GM18909 (cell line): ENCODE measurements around the gene GGACT.
"Not testable (repeated sequence)": the region's sequence is repeated elsewhere in the genome, so short reads cannot be mapped to it uniquely, and the experiment has no call there.

Experiments
- ATAC-seq: cut with Tn5 transposase; IDR thresholded peaks from one replicate; pipeline ENCODE4 v1.9.1; 2021; ENCODE audit warnings: mild to moderate bottlenecking; ENCODE audit not compliant: unreplicated experiment, poor library complexity

Gene GGACT

GRCh38 chr13:100602493-100603111 is 14.0 kb upstream of the GGACT start:
- no peak for ATAC-seq

GRCh38 chr13:100601716-100602115 is 13.1 kb upstream of the GGACT start:
- no peak for ATAC-seq

DNA sequence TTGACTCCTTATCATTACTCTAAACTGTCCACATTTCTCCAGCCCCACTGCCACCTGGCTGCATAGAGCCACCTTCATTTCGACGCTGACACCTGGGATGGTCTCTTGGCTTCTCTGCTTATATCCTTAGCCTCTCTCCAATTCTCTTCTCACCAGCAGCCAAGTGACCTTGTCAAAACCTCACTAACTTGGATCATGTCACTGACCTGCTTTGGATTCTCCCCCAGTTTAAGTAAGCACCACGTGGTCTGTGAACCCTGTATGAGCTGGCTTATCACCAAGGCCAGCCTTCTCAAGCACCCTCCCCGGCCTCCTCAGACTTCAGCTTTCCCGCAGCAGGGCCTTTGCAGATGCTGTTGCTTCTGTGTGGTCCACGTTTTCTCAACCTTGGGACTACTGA is 12.3 kb upstream of the GGACT start:
- ATAC-seq: no peak

- no peak for ATAC-seq
Observed at GRCh38 chr13:100600461-100600860, 11.9 kb upstream of the GGACT start.

GRCh38 chr13:100597253-100597652 is 8.7 kb upstream of the GGACT start:
- ATAC-seq: no peak

DNA sequence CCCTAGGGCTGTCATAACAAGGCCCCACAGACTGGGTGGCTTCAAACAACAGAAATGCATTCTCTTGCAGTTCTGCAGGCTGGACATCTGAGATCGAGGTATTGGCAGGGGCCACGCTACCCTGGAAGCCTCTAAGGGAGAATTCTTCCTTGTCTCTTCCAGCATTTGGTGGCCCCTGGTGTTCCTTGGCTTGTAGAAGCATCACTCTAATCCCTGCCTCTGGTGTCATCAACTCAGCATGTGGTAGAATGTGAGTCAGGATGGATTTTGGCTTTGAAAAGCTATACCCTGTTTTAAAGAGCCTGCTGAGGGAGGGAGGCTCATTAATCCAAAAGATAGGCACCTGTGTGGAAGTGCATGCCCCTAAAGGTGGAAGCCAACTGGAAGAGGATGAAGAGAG is 7.9 kb upstream of the GGACT start:
- no peak for ATAC-seq

- no peak for ATAC-seq
Observed at GRCh38 chr13:100594731-100595130, 6.1 kb upstream of the GGACT start.

DNA sequence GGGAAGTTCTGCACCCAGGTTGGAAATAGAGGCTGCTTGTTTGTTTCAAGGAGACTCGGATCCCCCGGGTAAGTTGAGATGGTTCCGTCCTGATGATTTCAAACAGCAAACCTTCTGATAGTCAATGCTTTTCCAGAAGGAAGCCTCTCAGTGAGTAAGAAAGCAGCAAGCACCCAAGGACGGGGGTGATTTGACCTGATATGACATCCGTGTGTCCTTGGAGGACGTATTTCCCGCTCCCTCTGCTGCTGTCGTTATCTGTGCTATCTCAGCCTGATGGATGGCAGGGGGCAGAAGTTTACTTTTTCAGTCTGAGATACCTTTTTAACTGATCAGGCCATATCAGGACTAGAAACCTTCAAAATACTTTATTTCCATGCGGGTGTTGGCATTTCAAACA is 5.7 kb upstream of the GGACT start:
- no peak for ATAC-seq

DNA sequence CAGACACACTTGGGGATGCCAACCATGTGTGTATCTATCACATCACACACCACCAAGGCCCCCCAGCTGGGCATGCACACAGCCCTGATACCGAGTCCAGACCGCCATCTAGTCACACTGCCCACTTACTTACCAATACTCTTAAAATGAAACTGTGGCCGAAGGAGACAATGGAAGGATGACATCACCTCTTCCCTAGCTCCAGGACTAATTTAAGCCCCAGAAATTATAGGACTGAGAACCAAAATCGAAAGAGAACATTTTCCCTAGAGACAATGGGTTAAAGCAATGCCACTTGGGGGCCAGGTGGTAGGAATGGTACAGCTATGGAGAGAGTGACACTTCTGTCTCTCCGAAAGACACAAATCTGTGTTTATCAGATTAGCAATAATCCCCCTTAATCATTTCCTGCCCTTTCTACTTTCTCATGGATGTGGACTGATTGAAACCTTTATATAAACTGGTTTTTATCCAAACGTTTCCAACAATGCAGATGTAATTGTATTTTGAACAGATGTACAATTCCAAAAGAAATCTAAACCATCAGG is 663 bp upstream of the GGACT start:
- ATAC-seq: no peak

GRCh38 chr13:100584896-100585295 is 3.7 kb downstream of the GGACT start:
- ATAC-seq: no peak

DNA sequence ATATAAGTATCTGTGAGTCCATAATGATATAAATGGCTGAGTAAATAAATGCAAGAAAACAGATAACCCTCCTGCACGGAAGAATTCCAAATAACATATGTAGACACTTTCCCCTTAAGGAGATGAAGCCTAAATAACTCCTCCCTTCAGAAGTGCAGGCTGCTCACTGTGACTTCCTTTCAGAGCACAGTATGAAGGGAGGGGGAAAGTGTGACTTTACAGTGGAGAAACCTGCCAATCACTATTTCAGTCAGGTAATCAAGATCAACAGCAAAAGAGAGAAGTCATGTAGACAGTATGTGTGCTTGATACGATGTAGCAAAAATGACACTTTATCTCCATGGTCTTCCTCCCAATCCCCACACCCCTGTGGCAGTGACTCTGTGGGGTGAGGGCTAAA is 7.1 kb downstream of the GGACT start:
- ATAC-seq: no peak

DNA sequence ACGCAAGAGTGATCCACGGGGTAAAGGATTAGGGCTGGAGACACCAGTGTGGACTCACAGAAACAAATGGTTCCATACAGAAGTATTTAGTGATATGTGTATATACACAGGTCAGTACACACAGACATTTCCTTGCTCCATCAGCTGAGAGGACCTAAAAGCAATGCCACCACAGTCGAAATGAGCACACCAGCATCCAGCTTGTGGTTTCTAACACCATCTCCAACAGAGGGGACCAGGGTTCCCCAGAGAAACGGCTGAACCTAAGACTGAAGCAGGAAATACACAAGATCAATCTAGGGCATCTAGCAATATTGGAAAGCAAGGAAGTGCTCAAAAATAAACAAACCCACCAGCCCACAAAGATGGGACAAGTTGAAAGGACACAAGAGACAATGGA is 7.6 kb downstream of the GGACT start:
- no peak for ATAC-seq

- no peak for ATAC-seq
Observed at GRCh38 chr13:100580045-100580444, 8.5 kb downstream of the GGACT start.

DNA sequence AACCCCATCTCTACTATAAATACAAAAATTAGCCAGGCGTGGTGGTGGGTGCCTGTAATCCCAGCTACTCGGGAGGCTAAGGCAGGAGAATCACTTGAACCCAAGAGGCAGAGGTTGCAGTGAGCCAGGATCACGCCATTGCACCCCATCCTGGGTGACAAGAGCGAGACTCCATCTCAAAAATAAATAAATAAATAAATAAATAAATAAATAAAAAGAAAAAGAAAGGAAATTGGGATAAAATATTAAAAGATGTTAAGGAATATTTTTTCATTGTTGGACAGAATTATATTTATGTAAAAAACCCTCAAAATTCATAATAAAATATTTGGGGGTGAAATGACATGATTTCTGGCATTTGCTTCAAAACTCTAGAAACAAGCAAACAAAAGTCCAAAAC is 11.3 kb downstream of the GGACT start:
- not testable (repeated sequence) for ATAC-seq

GRCh38 chr13:100573121-100573520 is 15.5 kb downstream of the GGACT start:
- ATAC-seq: peak; percentile 97

- no peak for ATAC-seq
Observed at GRCh38 chr13:100566543-100566942, 22.0 kb downstream of the GGACT start.

DNA sequence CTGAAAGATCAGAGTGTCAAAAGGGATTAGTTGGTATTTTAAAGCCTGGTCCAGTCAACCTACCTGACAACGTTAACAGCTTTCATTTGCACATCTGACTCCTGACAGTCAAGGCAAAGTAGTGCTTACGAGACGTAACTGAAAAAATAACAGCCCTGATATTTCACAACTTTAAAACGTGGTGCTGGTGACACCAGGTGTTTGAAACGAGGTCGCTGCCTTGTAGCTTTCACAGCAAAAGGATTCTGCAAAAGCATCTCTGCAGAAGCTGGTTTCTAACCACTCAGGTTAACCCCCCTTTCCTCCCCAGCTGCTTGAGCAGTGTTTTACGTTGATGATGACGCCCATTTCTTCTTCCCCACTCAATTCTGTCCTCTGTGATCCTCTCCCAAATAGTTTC is 23.3 kb downstream of the GGACT start:
- ATAC-seq: no peak

GRCh38 chr13:100564444-100565223 is 24.0 kb downstream of the GGACT start:
- no peak for ATAC-seq

GRCh38 chr13:100563779-100564178 is 24.8 kb downstream of the GGACT start:
- ATAC-seq: no peak

- ATAC-seq: no peak
Observed at GRCh38 chr13:100561599-100562204, 26.9 kb downstream of the GGACT start.

- no peak for ATAC-seq
Observed at GRCh38 chr13:100561158-100561499, 27.5 kb downstream of the GGACT start.
